HG03159 (cell line): ENCODE measurements around the gene CLIP2.
"Not testable (repeated sequence)": the region's sequence is repeated elsewhere in the genome, so short reads cannot be mapped to it uniquely, and the experiment has no call there.

ENCODE experiments used
- ATAC-seq: cut with Tn5 transposase; IDR thresholded peaks from one replicate; pipeline ENCODE4 v1.9.1; 2021; ENCODE audit warnings: mild to moderate bottlenecking, moderate library complexity; ENCODE audit not compliant: unreplicated experiment

CLIP2 gene

GRCh38 chr7:74428023-74428422, 138.8 kb downstream of the CLIP2 start:
- ATAC-seq, result no peak

- ATAC-seq, result no peak
Observed at GRCh38 chr7:74429153-74429747, 140.0 kb downstream of the CLIP2 start.

GRCh38 chr7:74430409-74430808, 141.2 kb downstream of the CLIP2 start:
- ATAC-seq, result not testable (repeated sequence)

GRCh38 chr7:74430961-74431466, 141.8 kb downstream of the CLIP2 start:
- ATAC-seq, result no peak

GRCh38 chr7:74437291-74437571, 148.0 kb downstream of the CLIP2 start:
- ATAC-seq, result not testable (repeated sequence)

- no peak for ATAC-seq
Observed at GRCh38 chr7:74438327-74438726, 149.1 kb downstream of the CLIP2 start.

GRCh38 chr7:74439541-74439940, 150.3 kb downstream of the CLIP2 start:
- no peak for ATAC-seq

GRCh38 chr7:74440143-74440542, 150.9 kb downstream of the CLIP2 start:
- ATAC-seq, result not testable (repeated sequence)

GRCh38 chr7:74441801-74442200, 152.6 kb downstream of the CLIP2 start:
- ATAC-seq, result no peak

GRCh38 chr7:74443543-74444247, 154.5 kb downstream of the CLIP2 start:
- no peak for ATAC-seq

GRCh38 chr7:74449144-74449543, 159.9 kb downstream of the CLIP2 start:
- ATAC-seq, result no peak

- ATAC-seq, result no peak
Observed at GRCh38 chr7:74449809-74450397, 160.7 kb downstream of the CLIP2 start.

- no peak for ATAC-seq
Observed at GRCh38 chr7:74452748-74453321, 163.6 kb downstream of the CLIP2 start.

- no peak for ATAC-seq
Observed at GRCh38 chr7:74453322-74454011, 164.3 kb downstream of the CLIP2 start, which contains the start of gene GTF2IRD1. Gene GTF2IRD1, plus strand, starts transcription at chr7:74453906. Its CDS starts 54,175 bp downstream, at chr7:74508081.

GRCh38 chr7:74454021-74454924, 165.1 kb downstream of the CLIP2 start:
- ATAC-seq, result no peak

- ATAC-seq, result no peak
Observed at GRCh38 chr7:74454925-74455288, 165.7 kb downstream of the CLIP2 start.

- ATAC-seq, result no peak
Observed at GRCh38 chr7:74455291-74455804, 166.1 kb downstream of the CLIP2 start.
